Ishikawa (cell line): Measurements from ENCODE around the gene TMEM217.

Experiments used
- CEBPB ChIP-seq: IDR thresholded peaks from 2 replicates; pipeline ENCODE4 v1.6.1; 2012
- CREB1 ChIP-seq: IDR thresholded peaks from 2 replicates; pipeline ENCODE4 v1.6.1; 2012; ENCODE audit warnings: low read depth
- EGR1 ChIP-seq: IDR thresholded peaks from 2 replicates; pipeline ENCODE4 v1.6.1; 2012
- EP300 ChIP-seq: IDR thresholded peaks from 2 replicates; pipeline ENCODE4 v1.6.1; 2012; ENCODE audit warnings: borderline replicate concordance
- FOXM1 ChIP-seq: IDR thresholded peaks from 2 replicates; pipeline ENCODE4 v1.6.1; 2012; ENCODE audit warnings: low read depth, borderline replicate concordance
- MAX ChIP-seq: IDR thresholded peaks from 2 replicates; pipeline ENCODE4 v1.6.1; 2012
- NFIC ChIP-seq: IDR thresholded peaks from 2 replicates; pipeline ENCODE4 v1.6.1; 2012
- RAD21 ChIP-seq: IDR thresholded peaks from 2 replicates; pipeline ENCODE4 v1.6.1; 2012; ENCODE audit warnings: low read depth
- REST ChIP-seq: IDR thresholded peaks from 2 replicates; pipeline ENCODE4 v1.6.1; 2012; ENCODE audit warnings: low read depth, mild to moderate bottlenecking
- TAF1 ChIP-seq: IDR thresholded peaks from 2 replicates; pipeline ENCODE4 v1.6.1; 2012; ENCODE audit warnings: low read depth, mild to moderate bottlenecking
- TCF12 ChIP-seq: IDR thresholded peaks from 2 replicates; pipeline ENCODE4 v1.6.1; 2012; ENCODE audit warnings: low read depth
- TEAD4 ChIP-seq: IDR thresholded peaks from 2 replicates; pipeline ENCODE4 v1.6.1; 2012
- USF1 ChIP-seq: IDR thresholded peaks from 2 replicates; pipeline ENCODE4 v1.6.1; 2012
- YY1 ChIP-seq: IDR thresholded peaks from 2 replicates; pipeline ENCODE4 v1.6.1; 2012; ENCODE audit warnings: low read depth
- ZBTB7A ChIP-seq: IDR thresholded peaks from 2 replicates; pipeline ENCODE4 v1.6.1; 2012; ENCODE audit warnings: low read depth

Gene TMEM217

GRCh38 chr6:37205997-37206340 is 52.0 kb downstream of the TMEM217 start:
- TF ChIP-seq TEAD4 (no peak), TCF12 (no peak), CREB1 (no peak), ZBTB7A (no peak), TAF1 (no peak), FOXM1 (no peak), MAX (no peak), RAD21 (no peak), REST (no peak), EP300 (no peak), EGR1 (no peak), NFIC (no peak), YY1 (no peak), CEBPB (no peak), USF1 (no peak)

- TF ChIP-seq ZBTB7A = no peak
- no peak for TF ChIP-seq TEAD4
- TF ChIP-seq EGR1 = no peak
- no peak for TF ChIP-seq REST
- no peak for TF ChIP-seq TCF12
- no peak for TF ChIP-seq NFIC
- no peak for TF ChIP-seq YY1
- no peak for TF ChIP-seq FOXM1
- TF ChIP-seq RAD21 = no peak
- no peak for TF ChIP-seq EP300
- no peak for TF ChIP-seq TAF1
- no peak for TF ChIP-seq USF1
- no peak for TF ChIP-seq MAX
- TF ChIP-seq CREB1 = no peak
- TF ChIP-seq CEBPB = no peak
Measured at GRCh38 chr6:37205175-37205996, 52.6 kb downstream of the TMEM217 start.

- TF ChIP-seq NFIC = peak; percentile 62
- TF ChIP-seq TCF12 = no peak
Measured at GRCh38 chr6:37204014-37204751, 53.8 kb downstream of the TMEM217 start.

GRCh38 chr6:37202788-37203491 is 55.0 kb downstream of the TMEM217 start:
- TF ChIP-seq USF1 = no peak
- peak; percentile 53 for TF ChIP-seq NFIC
- TF ChIP-seq ZBTB7A = no peak
- no peak for TF ChIP-seq MAX

- TF ChIP-seq CREB1 (no peak), CEBPB (no peak), EP300 (no peak), TCF12 (no peak), TEAD4 (no peak), MAX (no peak), RAD21 (no peak), REST (no peak)
Measured at GRCh38 chr6:37201726-37202125, 56.2 kb downstream of the TMEM217 start.
